OCI-M2 (cell line): ENCODE data around the gene LRRTM1.

Experiments used
- DNase-seq: peaks from one replicate; lab custom pipeline; 2025; ENCODE audit not compliant: unreplicated experiment; lab: John Stamatoyannopoulos, UW

The LRRTM1 gene

GRCh38 chr2:80303006-80303908, 1.3 kb downstream of the LRRTM1 start:
- DNase-seq: no peak

- no peak for DNase-seq
These were observed 2.1 kb downstream of the LRRTM1 start for GRCh38 chr2:80302314-80303005.

GRCh38 chr2:80302001-80302313, 2.6 kb downstream of the LRRTM1 start:
- no peak for DNase-seq

- no peak for DNase-seq
These were observed 3.6 kb downstream of the LRRTM1 start for GRCh38 chr2:80300954-80301353.

GRCh38 chr2:80300346-80300745, 4.2 kb downstream of the LRRTM1 start:
- DNase-seq: no peak

- no peak for DNase-seq
These were observed 4.9 kb downstream of the LRRTM1 start for GRCh38 chr2:80299661-80300060.

- no peak for DNase-seq
These were observed 5.6 kb downstream of the LRRTM1 start for GRCh38 chr2:80298954-80299353.

GRCh38 chr2:80293039-80293438, 11.5 kb downstream of the LRRTM1 start:
- DNase-seq: no peak

GRCh38 chr2:80292474-80292873, 12.1 kb downstream of the LRRTM1 start:
- DNase-seq: no peak

GRCh38 chr2:80291656-80292055, 12.9 kb downstream of the LRRTM1 start:
- DNase-seq: no peak

GRCh38 chr2:80288576-80288975, 16.0 kb downstream of the LRRTM1 start:
- DNase-seq: no peak

GRCh38 chr2:80281049-80281448, 23.5 kb downstream of the LRRTM1 start:
- DNase-seq: no peak

- no peak for DNase-seq
These were observed 24.0 kb downstream of the LRRTM1 start for GRCh38 chr2:80280598-80280997.

GRCh38 chr2:80269806-80270205, 34.7 kb downstream of the LRRTM1 start:
- DNase-seq: no peak

- no peak for DNase-seq
These were observed 38.3 kb downstream of the LRRTM1 start for GRCh38 chr2:80266231-80266630.

GRCh38 chr2:80259292-80259691, 45.3 kb downstream of the LRRTM1 start:
- DNase-seq: no peak

GRCh38 chr2:80258793-80259192, 45.8 kb downstream of the LRRTM1 start:
- no peak for DNase-seq

GRCh38 chr2:80258341-80258740, 46.2 kb downstream of the LRRTM1 start:
- no peak for DNase-seq

- no peak for DNase-seq
These were observed 47.1 kb downstream of the LRRTM1 start for GRCh38 chr2:80257450-80257849.

GRCh38 chr2:80256782-80257167, 47.8 kb downstream of the LRRTM1 start:
- no peak for DNase-seq

- no peak for DNase-seq
These were observed 48.4 kb downstream of the LRRTM1 start for GRCh38 chr2:80255918-80256781.
